HG03521 (cell line): Measurements from ENCODE around the gene TWSG1.
"Not testable (repeated sequence)": the region's sequence is repeated elsewhere in the genome, so short reads cannot be mapped to it uniquely, and the experiment has no call there.

Source experiments
- ATAC-seq: cut with Tn5 transposase; IDR thresholded peaks from one replicate; pipeline ENCODE4 v1.9.1; 2021; ENCODE audit warnings: mild to moderate bottlenecking, moderate library complexity; ENCODE audit not compliant: unreplicated experiment

The TWSG1 gene

DNA sequence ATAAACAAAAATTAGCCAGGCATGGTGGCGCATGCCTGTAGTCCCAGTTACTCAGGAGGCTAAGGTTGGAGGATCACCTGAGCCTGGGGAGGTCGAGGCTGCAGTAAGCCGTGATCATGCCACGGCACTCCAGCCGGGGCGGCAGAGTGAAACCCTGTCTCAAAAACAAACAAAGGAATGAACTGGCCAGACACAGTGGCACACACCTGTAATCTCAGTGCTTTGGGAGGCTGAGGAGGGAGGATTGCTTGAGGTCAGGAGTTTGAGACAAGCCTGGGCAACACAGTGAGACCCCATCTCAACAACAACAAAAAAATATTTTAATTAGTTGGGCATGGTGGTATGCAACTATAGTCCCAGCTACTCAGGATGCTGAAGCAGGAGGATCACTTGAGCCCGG is 116.3 kb downstream of the TWSG1 start:
- not testable (repeated sequence) for ATAC-seq
